ENCODE measurements around the gene TCEA2. TPM values are rescaled to one million over a fixed set of nuclear protein-coding genes. Genes with fewer than 3 reads are reported as not detected.
A peak's percentile ranks its signal among the peaks of the same experiment; 100 is the strongest.

The TCEA2 gene
- 17.4 and 45.7 TPM in 2 replicates for total RNA-seq (2011; cell fraction: chromatin; rRNA removed; ENCODE audit: low replicate concordance)
- 25.8 and 31.0 TPM in 2 replicates for total RNA-seq (2011; cell fraction: nucleolus; rRNA removed)
- 17.7 and 19.9 TPM in 2 replicates for total RNA-seq (2011; cell fraction: nucleoplasm; rRNA removed)
- total RNA-seq (2014; rRNA removed) (5.4 and 7.8 TPM in 2 replicates), total RNA-seq (2014; rRNA removed; fragmentation: Illumina TruSeq; extraction: Trizol) (3.0 and 3.6 TPM in 2 replicates), total RNA-seq (2015; rRNA removed; fragmentation: Illumina TruSeq; extraction: Trizol) (6.4 and 6.9 TPM in 2 replicates), total RNA-seq (2021) (18.7 and 28.7 TPM in 2 replicates), polyA plus RNA-seq (2011; rRNA removed) (8.6 and 14.0 TPM in 2 replicates), polyA plus RNA-seq (2014; fragmentation: Illumina TruSeq; extraction: Trizol) (5.0 and 8.5 TPM in 2 replicates), polyA plus RNA-seq (2014; fragmentation: Nextera tagmentation; extraction: Ambion mirVana) (1 to 10 TPM; 1.4 to 1.9 TPM), polyA plus RNA-seq (2014; rRNA removed) (8.0 and 10.0 TPM in 2 replicates), polyA minus RNA-seq (2011; rRNA and poly(A)+ RNA removed) (3.3 and 4.4 TPM in 2 replicates), Bru-seq, nascent RNA (percentile 46 among the genes with signal in this experiment), BruChase-seq, experiment 1, labeled RNA remaining after a 2-hour chase (percentile 43 among the genes with signal in this experiment), BruChase-seq, experiment 2, labeled RNA remaining after a 6-hour chase (percentile 50 among the genes with signal in this experiment)
- polyA plus RNA-seq (2011; cell fraction: cytosol; rRNA removed) = 14.2 and 18.7 TPM in 2 replicates
- polyA plus RNA-seq (2011; cell fraction: nucleus; rRNA removed) = 63.0 and 66.6 TPM in 2 replicates
- polyA plus RNA-seq (2012) = 15.6 and 29.0 TPM in 2 replicates
- 4.1 and 11.9 TPM in 2 replicates for polyA minus RNA-seq (2011; cell fraction: cytosol; rRNA and poly(A)+ RNA removed)
- polyA minus RNA-seq (2011; cell fraction: nucleus; rRNA and poly(A)+ RNA removed) = 11.4 and 20.1 TPM in 2 replicates
- long read RNA-seq, experiment 1, transcript TCEA2-202 (10 exons, 1,235 nt) = major isoform, 7 of 31 reads
- long read RNA-seq, experiment 1, partial matches to known transcripts = 1 of 31 reads
- long read RNA-seq, experiment 1, other reads (novel, unspliced or antisense) = 22 of 31 reads
- long read RNA-seq, experiment 2, partial matches to known transcripts = 3 of 20 reads
- long read RNA-seq, experiment 2, other reads (novel, unspliced or antisense) = 16 of 20 reads
- long read RNA-seq, experiment 3, partial matches to known transcripts = 0 of 5 reads
- long read RNA-seq, experiment 3, other reads (novel, unspliced or antisense) = 4 of 5 reads

DNA sequence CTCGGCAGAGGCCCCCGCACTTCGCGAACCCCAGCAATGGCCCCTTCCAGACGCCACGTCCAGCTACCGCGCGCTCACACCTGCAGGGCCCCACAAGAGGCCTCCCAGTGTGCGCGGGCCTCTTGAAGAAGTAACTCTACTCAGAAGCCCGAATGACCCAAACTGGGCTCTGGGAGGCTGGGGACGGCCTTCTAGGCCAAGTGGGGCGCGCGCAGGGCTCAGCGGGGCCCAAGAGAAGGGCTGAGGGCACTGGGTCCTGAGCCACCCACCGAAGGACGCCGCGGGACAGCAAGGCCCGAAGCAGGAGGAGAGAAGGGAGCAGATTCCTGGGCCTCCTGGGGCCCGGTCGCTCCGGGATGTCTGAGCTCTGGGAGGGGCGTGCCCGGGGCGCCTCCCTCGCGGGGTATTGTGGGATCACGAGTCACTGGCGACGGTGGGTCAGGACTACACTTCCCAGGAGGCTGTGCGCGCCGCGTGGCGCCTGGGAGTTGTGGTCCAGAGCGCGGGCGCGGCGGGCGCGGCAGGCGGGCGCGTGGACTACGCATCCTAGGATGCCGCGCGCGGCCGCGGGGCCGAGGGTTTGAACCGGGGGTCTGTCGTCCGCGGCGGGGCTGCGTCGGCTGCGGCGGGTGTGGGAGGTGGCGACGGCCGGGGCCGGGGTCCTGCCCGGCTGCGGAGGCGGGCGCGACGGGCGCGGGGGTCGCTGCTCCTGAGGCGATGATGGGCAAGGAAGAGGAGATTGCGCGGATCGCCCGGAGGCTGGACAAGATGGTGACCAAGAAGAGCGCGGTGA, at the start of gene TCEA2:
TSS of gene TCEA2 (plus strand) at position 603 of the 793 bp plus-strand sequence. CDS start at position 718, 115 bp downstream.
- FAIRE-seq = peak; percentile 96
- H4K20me1 ChIP-seq (replicated peaks; ENCODE audit: control insufficient read depth, insufficient read depth, low read length) = no peaks in the 10 kb centered on the region
- H3K27ac ChIP-seq (ENCODE audit: extremely low read depth, low read depth, low read length) = peak within 1 kb of the TSS; percentile 55
- peak within 1 kb of the TSS; percentile 72 to 91 for H3K9ac ChIP-seq (ENCODE audit: insufficient read depth in 1 of 2, low read depth in 2 of 2, low read length in 2 of 2)
- H3K27me3 ChIP-seq (ENCODE audit: control insufficient read depth in 2 of 2, insufficient read depth in 2 of 2, low read length in 2 of 2) = no peaks in the 10 kb centered on the region
- H3K36me3 ChIP-seq (ENCODE audit: control insufficient read depth, insufficient read depth, low read length) = no peaks in the 10 kb centered on the region
- H3K79me2 ChIP-seq (ENCODE audit: control insufficient read depth, insufficient read depth, low read length) = peaks cover 4% of the 10 kb centered on the region; the same call in 2 of the 3 replicates
- intact Hi-C loops (cut with micrococcal nuclease) = no loop called here
- H2AFZ ChIP-seq (ENCODE audit: low read depth, low read length) = peak within 1 kb of the TSS; percentile 86
- peak; percentile 96 for ATAC-seq
- ChIA-PET CTCF (ENCODE audit: low intra/inter-chr PET ratio) (interaction anchor here (0.6 kb wide), 1 partner anchor 44 kb away, joined by 4 read pairs; no protein-coding TSS in a partner anchor), POLR2A (interaction anchor here (0.6 to 1.2 kb wide), 10 partner anchors 8 to 542 kb away, joined by 3 to 6 read pairs (median 4); partner anchors contain the start of genes LIME1, OPRL1 and PPDPF)
- H3K4me3 ChIP-seq = peak within 1 kb of the TSS; percentile 97
- 15% methylated on average over 47 of the region's 85 CpGs for WGBS (ENCODE audit: insufficient coverage, low coverage, missing lambda C conversion rate)
- peak within 1 kb of the TSS; percentile 80 for H3K4me2 ChIP-seq (ENCODE audit: insufficient read depth, low read length)
- no peaks in the 10 kb centered on the region for H3K9me3 ChIP-seq (replicated peaks; ENCODE audit: control insufficient read depth, insufficient read depth, low read depth, low read length)
- peak; percentile 94 to 98 (median 96) for DNase-seq (ENCODE audit: extremely low read depth in 1 of 4, low spot score in 3 of 4)
- in situ Hi-C loops (cut with MboI) = no loop called here
- peaks cover 34 to 64% of the 10 kb centered on the region in 2 experiments for H3K4me1 ChIP-seq (replicated peaks in 1 of 2; ENCODE audit: control insufficient read depth in 2 of 2, insufficient read depth in 2 of 2, low read length in 2 of 2)
- H3K9me1 ChIP-seq (ENCODE audit: control insufficient read depth, insufficient read depth, low read length) = peaks cover 3% of the 10 kb centered on the region
- BruUV-seq (replicated peaks) = TSS peak; percentile 84
- TF ChIP-seq MAFG (tag; conservative IDR thresholded peaks at IDR 0.05) = no peak
- TF ChIP-seq NFATC3 (IDR thresholded peaks at IDR 0.05) = no peak
- no peak for TF ChIP-seq ZNF79 (CRISPR knock-in tag; IDR thresholded peaks at IDR 0.05; ENCODE audit: low read depth)
- peak; percentile 55; the same call in 1 of the 2 replicates for TF ChIP-seq TOE1 (IDR thresholded peaks at IDR 0.05; ENCODE audit: borderline replicate concordance)
- no peak for TF ChIP-seq TOE1 (CRISPR knock-in tag; IDR thresholded peaks at IDR 0.05; ENCODE audit: borderline replicate concordance, low read depth)
- no peak for TF ChIP-seq BDP1 (IDR thresholded peaks at IDR 0.05; ENCODE audit: insufficient read depth, insufficient read length)
- peak; percentile 14 for TF ChIP-seq NEUROD1 (IDR thresholded peaks at IDR 0.05; ENCODE audit: borderline replicate concordance, low read depth, low read length, partially characterized antibody)
- peak; percentile 85 for TF ChIP-seq GABPB1 (CRISPR knock-in tag; IDR thresholded peaks at IDR 0.05)
- TF ChIP-seq ILK (tag; IDR thresholded peaks at IDR 0.05; ENCODE audit: borderline replicate concordance, low read depth) = no peak
- TF ChIP-seq HDGF (IDR thresholded peaks at IDR 0.05) = no peak
- TF ChIP-seq GATA2 (CRISPR knock-in tag; IDR thresholded peaks at IDR 0.05) = no peak
- peak; percentile 88 for TF ChIP-seq KDM5B (IDR thresholded peaks at IDR 0.05; ENCODE audit: insufficient replicate concordance, low read depth, low read length)
- TF ChIP-seq, protein P1, sequence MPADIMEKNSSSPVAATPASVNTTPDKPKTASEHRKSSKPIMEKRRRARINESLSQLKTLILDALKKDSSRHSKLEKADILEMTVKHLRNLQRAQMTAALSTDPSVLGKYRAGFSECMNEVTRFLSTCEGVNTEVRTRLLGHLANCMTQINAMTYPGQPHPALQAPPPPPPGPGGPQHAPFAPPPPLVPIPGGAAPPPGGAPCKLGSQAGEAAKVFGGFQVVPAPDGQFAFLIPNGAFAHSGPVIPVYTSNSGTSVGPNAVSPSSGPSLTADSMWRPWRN (IDR thresholded peaks at IDR 0.05; ENCODE audit: low read depth) = no peak
- no peak for TF ChIP-seq DPF2 (IDR thresholded peaks at IDR 0.05)
- no peak for TF ChIP-seq ZNF431 (CRISPR knock-in tag; IDR thresholded peaks at IDR 0.05)
- peak; percentile 80 for TF ChIP-seq SMAD4 (CRISPR knock-in tag; conservative IDR thresholded peaks at IDR 0.05)
